Heart right ventricle (tissue), 16 donors: ENCODE data around the gene SPANXN4. TPM values are rescaled to one million over a fixed set of nuclear protein-coding genes. Genes with fewer than 3 reads are reported as not detected.

Experiments used
- ATAC-seq, 8 donors: fragments of 200-7000 bp; cut with Tn5 transposase; one replicate each; pipeline ENCODE4 v1.9.1; 2020; ENCODE audit warnings: mild to moderate bottlenecking in 8 of 8, moderate library complexity in 8 of 8, moderate number of reproducible peaks in 1 of 8
- DNase-seq, 2 donors: peaks; one replicate each; pipeline ENCODE4 v3.0.0-alpha.2; 2020
- H3K27ac ChIP-seq, 10 donors: fragments of 200-600 bp; sonication (generic) in 2 of 10; one replicate each; pipeline versions ENCODE4 v1.5.0 to v1.8.0; 2020 to 2022; ENCODE audit warnings: mild to moderate bottlenecking in 3 of 10
- H3K27me3 ChIP-seq, 7 donors: fragments of 200-600 bp; one replicate each; pipeline ENCODE4 v1.8.0; 2021 to 2022; ENCODE audit warnings: mild to moderate bottlenecking in 2 of 7
- H3K36me3 ChIP-seq, 9 donors: fragments of 200-600 bp; sonication (generic) in 1 of 9; one replicate each; pipeline versions ENCODE4 v1.5.0 to v1.8.0; 2020 to 2022; ENCODE audit warnings: mild to moderate bottlenecking in 2 of 9
- H3K4me1 ChIP-seq, 9 donors: fragments of 200-600 bp; sonication (generic) in 1 of 9; one replicate each; pipeline versions ENCODE4 v1.5.0 to v1.8.0; 2020 to 2022; ENCODE audit warnings: mild to moderate bottlenecking in 4 of 9
- H3K4me3 ChIP-seq, 10 donors: fragments of 200-600 bp; sonication (generic) in 2 of 10; one replicate each; pipeline versions ENCODE4 v1.5.0 to v1.8.0; 2020 to 2022; ENCODE audit warnings: mild to moderate bottlenecking in 7 of 10, moderate library complexity in 2 of 10
- H3K9me3 ChIP-seq, 11 donors: fragments of 200-600 bp in 10 of 11; sonication (generic) in 2 of 11; one replicate each; pipeline versions ENCODE4 v1.5.0 to v1.8.0; 2013 to 2022; ENCODE audit warnings: mild to moderate bottlenecking in 2 of 11, control low read depth in 1 of 11, moderate library complexity in 1 of 11
- CTCF ChIP-seq, 9 donors: fragments of 200-600 bp; sonication (generic) in 2 of 9; IDR thresholded peaks; one replicate each; pipeline versions ENCODE4 v1.5.0 to v1.8.0; 2021 to 2022; ENCODE audit warnings: antibody characterized with exemption in 9 of 9, mild to moderate bottlenecking in 5 of 9, moderate library complexity in 1 of 9
- WGBS, 2 donors: extraction: QIAGEN DNeasy Blood & Tissue Kit; methylation state at CpG; one replicate each; pipeline ENCODE4 v1.1.7; 2013; ENCODE audit warnings: inconsistent platforms in 1 of 2; 5-methylcytosine and 5-hydroxymethylcytosine counted together
- intact Hi-C, 10 donors: fragments of 100-400 bp; cut with DNase I; formaldehyde crosslinking; loops; one replicate each; pipeline versions ENCODE4 v1.11.1 to v1.14.2; 2022
- polyA plus RNA-seq, 2 donors: library from polyadenylated mRNA; stranded (reverse); fragments of 200-250 nt; gene quantifications; one replicate each; pipeline ENCODE4 v1.2.3, GENCODE V29; 2013
- total RNA-seq, 10 donors: library from RNA; stranded (reverse); fragmentation: NEBNext Ultra II Directional in 3 of 10; extraction: Animal tissue kit (Norgen Biotek cat#: 25700) in 3 of 10; gene quantifications; one replicate each; pipeline versions ENCODE4 v1.2.1 to v1.2.4, GENCODE V29; 2021 to 2023
- donor health status: Arrhythmogenic right ventricular cardiomyopathy.
- donor health status: ischemic (EF 13 %, LVEDD 7.1; RV severe dilation, severe dysfunction).
- donor health status: healthy with polysubstance abuse.
- donor health status: DM: no; HTN: yes; CAD: no.
- donor health status: DM: no; HTN: no; CAD: no.
- donor health status: ischemic (EF 25% LVEDD 6.9; RV normal size, moderate dysfunction).
- donor health status: ischemic (EF 25% LVEDD 5.7; RV mildly dilated, moderate dysfunction).
- donor health status: healthy.
- donor health status: DM: yes; HTN: yes; CAD: no.
- donor health status: Ischemic cardiomyopathy.
- donor health status: ischemic (EF 35%, LVEDD 5.7; RV mildly dilated, moderate dysfunction).
- donor health status: nonischemic (EF 11% LVEDD 7.7; RV severe dilation, severe dysfunction).
- donor health status: DM: yes; HTN: yes; CAD: no.
- donor health status: PGD.
- donor health status: ischemic (EF 29% LVEDD 5.4; RV normal size, mild dysfunction).
- donor health status: nonischemic (EF 23%, LVEDD 6.1; RV moderate dilation, normal function).

Gene SPANXN4
- total and polyA plus RNA-seq, 12 donors: not detected

GRCh38 chrX:143081231-143081630 is 55.5 kb downstream of the SPANXN4 start:
- intact Hi-C loops: no loop called here
- no peak for DNase-seq
- Histone ChIP-seq H3K27me3 (no peaks in the 10 kb centered on the region), H3K9me3 (peaks cover 0 to 15% (median 0%) of the 10 kb centered on the region in 11 donors), H3K36me3 (no peaks in the 10 kb centered on the region), H3K4me1 (no peaks in the 10 kb centered on the region), H3K27ac (no peak overlapping the region), H3K4me3 (no peak overlapping the region)
- 79 to 92% methylated on average over 3 of the region's 3 CpGs for WGBS, 2 donors
- no peak for ATAC-seq
- TF ChIP-seq CTCF (IDR thresholded peaks at IDR 0.05): no peak

GRCh38 chrX:143082537-143082936 is 56.8 kb downstream of the SPANXN4 start:
- no peak for TF ChIP-seq CTCF (IDR thresholded peaks at IDR 0.05)
- DNase-seq: no peak
- WGBS, 2 donors: 87 to 89% methylated on average over 2 of the region's 2 CpGs
- H3K4me3 ChIP-seq: no peak overlapping the region
- H3K36me3 ChIP-seq: no peaks in the 10 kb centered on the region
- no peaks in the 10 kb centered on the region for H3K4me1 ChIP-seq
- no peak for ATAC-seq
- intact Hi-C loops: no loop called here
- H3K9me3 ChIP-seq: peaks cover 0 to 15% (median 0%) of the 10 kb centered on the region in 11 donors
- H3K27me3 ChIP-seq: no peaks in the 10 kb centered on the region
- no peak overlapping the region for H3K27ac ChIP-seq
